Type B pancreatic cell (in vitro differentiated cells): ENCODE measurements around the gene ANKRD13D. TPM values are rescaled to one million over a fixed set of nuclear protein-coding genes. Genes with fewer than 3 reads are reported as not detected.

ENCODE experiments used
- DNase-seq: peaks from one replicate; pipeline ENCODE4 v3.0.0; 2021; ENCODE audit warnings: mixed read lengths; ENCODE audit not compliant: unreplicated experiment; ENCODE audit errors: extremely low spot score
- H3K27ac Mint-ChIP-seq: 2 replicates; pipeline ENCODE4 v1.8.0; 2021; ENCODE audit warnings: mild to moderate bottlenecking, mixed read lengths
- H3K27me3 Mint-ChIP-seq: 2 replicates; pipeline ENCODE4 v1.8.0; 2021; ENCODE audit warnings: mixed read lengths
- H3K36me3 Mint-ChIP-seq: 2 replicates; pipeline ENCODE4 v1.8.0; 2021; ENCODE audit warnings: mixed read lengths
- H3K4me1 Mint-ChIP-seq: one replicate; pipeline ENCODE4 v1.8.0; 2021; ENCODE audit warnings: mixed read lengths; ENCODE audit not compliant: unreplicated experiment
- H3K4me3 Mint-ChIP-seq: 2 replicates; pipeline ENCODE4 v1.8.0; 2021; ENCODE audit warnings: mild to moderate bottlenecking, mixed read lengths
- H3K9me3 Mint-ChIP-seq: 2 replicates; pipeline ENCODE4 v1.8.0; 2021; ENCODE audit warnings: mixed read lengths
- CTCF ChIP-seq: fragments of 200-600 bp; sonication (generic); conservative IDR thresholded peaks from 2 replicates; pipeline ENCODE4 v1.5.0; 2021; ENCODE audit warnings: antibody characterized with exemption, mild to moderate bottlenecking
- total RNA-seq: library from RNA; stranded (reverse); gene quantifications from 2 replicates; pipeline ENCODE4 v1.2.1, GENCODE V29; 2021; ENCODE audit warnings: low replicate concordance

The ANKRD13D gene
- total RNA-seq, 1 donor from 2014 or later: 70.5 TPM

GRCh38 chr11:67274768-67275605 lies 14.1 kb upstream of the ANKRD13D start:
- H3K36me3 Mint-ChIP-seq: no peaks in the 10 kb centered on the region
- no peaks in the 10 kb centered on the region for H3K27me3 Mint-ChIP-seq
- no peak overlapping the region for H3K4me3 Mint-ChIP-seq
- no peak overlapping the region for H3K27ac Mint-ChIP-seq
- peaks cover 16% of the 10 kb centered on the region for H3K4me1 Mint-ChIP-seq
- no peaks in the 10 kb centered on the region for H3K9me3 Mint-ChIP-seq
- DNase-seq: no peak
- TF ChIP-seq CTCF: no peak

GRCh38 chr11:67275606-67276409 lies 13.3 kb upstream of the ANKRD13D start:
- H3K9me3 Mint-ChIP-seq: no peaks in the 10 kb centered on the region
- no peak for TF ChIP-seq CTCF
- H3K36me3 Mint-ChIP-seq: no peaks in the 10 kb centered on the region
- H3K4me3 Mint-ChIP-seq: no peak overlapping the region
- H3K27ac Mint-ChIP-seq: no peak overlapping the region
- H3K27me3 Mint-ChIP-seq: no peaks in the 10 kb centered on the region
- peaks cover 8% of the 10 kb centered on the region for H3K4me1 Mint-ChIP-seq
- no peak for DNase-seq

- Mint-ChIP-seq H3K27ac (no peak overlapping the region), H3K27me3 (no peaks in the 10 kb centered on the region), H3K36me3 (no peaks in the 10 kb centered on the region), H3K4me1 (no peaks in the 10 kb centered on the region), H3K4me3 (no peak overlapping the region), H3K9me3 (no peaks in the 10 kb centered on the region)
- TF ChIP-seq CTCF: no peak
- DNase-seq: no peak
Measured at GRCh38 chr11:67276781-67277230, 12.3 kb upstream of the ANKRD13D start.

- TF ChIP-seq CTCF: no peak
- Mint-ChIP-seq H3K9me3 (no peaks in the 10 kb centered on the region), H3K36me3 (no peaks in the 10 kb centered on the region), H3K27me3 (no peaks in the 10 kb centered on the region), H3K4me1 (no peaks in the 10 kb centered on the region), H3K4me3 (no peak overlapping the region), H3K27ac (no peak overlapping the region)
- DNase-seq: no peak
Measured at GRCh38 chr11:67277231-67277961, 11.7 kb upstream of the ANKRD13D start.

GRCh38 chr11:67278135-67278938 lies 10.8 kb upstream of the ANKRD13D start:
- Mint-ChIP-seq H3K27ac (no peak overlapping the region), H3K4me1 (no peaks in the 10 kb centered on the region), H3K27me3 (no peaks in the 10 kb centered on the region), H3K9me3 (no peaks in the 10 kb centered on the region), H3K4me3 (no peak overlapping the region), H3K36me3 (no peaks in the 10 kb centered on the region)
- DNase-seq: no peak
- no peak for TF ChIP-seq CTCF
